K562 treated with DMSO at 1 percent for 24 hours (cell line): ENCODE results near the gene TNXB. TPM values are rescaled to one million over a fixed set of nuclear protein-coding genes. Genes with fewer than 3 reads are reported as not detected.

ENCODE experiments used
- total RNA-seq: library from RNA; unstranded; fragments of 300-600 nt; gene quantifications from 2 replicates; pipeline ENCODE4 v1.2.3, GENCODE V29; 2022; ENCODE audit warnings: low read depth; ENCODE audit not compliant: insufficient read depth

TNXB gene
- total RNA-seq = 23.0 and 27.2 TPM in 2 replicates

GRCh38 chr6:32109114-32109764 is at the start of gene TNXB:
TSS of gene TNXB (minus strand) at chr6:32109338. CDS start at chr6:32098198, 11,140 bp downstream.

GRCh38 chr6:32153564-32154513 is 44.7 kb upstream of the TNXB start, which contains the start of gene PPT2:
TSS of gene PPT2 (plus strand) at chr6:32154141. CDS start at chr6:32154595, 454 bp downstream.

GRCh38 chr6:32151863-32152768 is 43.0 kb upstream of the TNXB start, which contains the start of gene PRRT1:
TSS of gene PRRT1 (minus strand) at chr6:32151939. CDS start at chr6:32151827, 112 bp downstream.

GRCh38 chr6:32127717-32128592 is 18.8 kb upstream of the TNXB start, which contains the start of gene ATF6B:
TSS of gene ATF6B (minus strand) at chr6:32128246. CDS start at chr6:32128207, 39 bp downstream.

GRCh38 chr6:32037598-32038524 is 71.3 kb downstream of the TNXB start, which contains the start of gene CYP21A2:
TSS of gene CYP21A2 (plus strand) at chr6:32038415. CDS start at chr6:32038423, 8 bp downstream.

GRCh38 chr6:32014547-32014946 is 94.6 kb downstream of the TNXB start, which contains the start of gene C4B:
TSS of gene C4B (plus strand) at chr6:32014795. CDS start at chr6:32014846, 51 bp downstream.

Other genes with a start within 250 kb of the TNXB start
- gene NEU1, start 246.5 kb downstream of the TNXB start, total RNA-seq = 325 and 330 TPM in 2 replicates
- gene SLC44A4, start 230.3 kb downstream of the TNXB start, total RNA-seq = 10.9 and 11.4 TPM in 2 replicates
- 93.8 and 95.0 TPM in 2 replicates for gene EHMT2, start 211.6 kb downstream of the TNXB start, total RNA-seq
- 8.6 and 11.4 TPM in 2 replicates for gene ZBTB12, start 207.3 kb downstream of the TNXB start, total RNA-seq
- gene C2, start 181.6 kb downstream of the TNXB start, total RNA-seq = 7.2 and 10.1 TPM in 2 replicates
- gene CFB, start 163.2 kb downstream of the TNXB start, total RNA-seq = 2.5 and 2.8 TPM in 2 replicates
- gene NELFE, start 150.4 kb downstream of the TNXB start, total RNA-seq = 120 and 122 TPM in 2 replicates
- 75.7 and 86.4 TPM in 2 replicates for gene SKIC2, start 150.2 kb downstream of the TNXB start, total RNA-seq
- 23.3 and 24.2 TPM in 2 replicates for gene DXO, start 137.2 kb downstream of the TNXB start, total RNA-seq
- gene C4A, start 127.3 kb downstream of the TNXB start, total RNA-seq = 4.4 and 5.0 TPM in 2 replicates
- 3.8 and 7.6 TPM in 2 replicates for gene C4B, start 94.5 kb downstream of the TNXB start, total RNA-seq
- 0.49 and 1.4 TPM in 2 replicates for gene CYP21A2, start 70.9 kb downstream of the TNXB start, total RNA-seq
- gene ATF6B, start 18.9 kb upstream of the TNXB start, total RNA-seq = 120 and 121 TPM in 2 replicates
- gene FKBPL, start 20.9 kb upstream of the TNXB start, total RNA-seq = 19.9 and 22.7 TPM in 2 replicates
- 7.6 and 8.4 TPM in 2 replicates for gene PRRT1, start 42.6 kb upstream of the TNXB start, total RNA-seq
- 38.4 and 44.1 TPM in 2 replicates for gene PPT2, start 44.8 kb upstream of the TNXB start, total RNA-seq
- gene EGFL8, start 55.3 kb upstream of the TNXB start, total RNA-seq = 10.0 and 12.0 TPM in 2 replicates
- 167 and 178 TPM in 2 replicates for gene AGPAT1, start 66.7 kb upstream of the TNXB start, total RNA-seq
- gene RNF5, start 69.1 kb upstream of the TNXB start, total RNA-seq = 253 and 277 TPM in 2 replicates
- 4.7 and 8.9 TPM in 2 replicates for gene AGER, start 74.9 kb upstream of the TNXB start, total RNA-seq
- 76.1 and 79.7 TPM in 2 replicates for gene PBX2, start 80.9 kb upstream of the TNXB start, total RNA-seq
- gene GPSM3, start 83.3 kb upstream of the TNXB start, total RNA-seq = 61.3 and 66.5 TPM in 2 replicates
- gene NOTCH4, start 114.7 kb upstream of the TNXB start, total RNA-seq = 2.8 and 2.9 TPM in 2 replicates